ENCODE results near the gene MAN1A2. TPM values are rescaled to one million over a fixed set of nuclear protein-coding genes. Genes with fewer than 3 reads are reported as not detected.

The MAN1A2 gene
- total and polyA plus RNA-seq, 8 donors = 3.5 to 83.2 (median 17.0) TPM

DNA sequence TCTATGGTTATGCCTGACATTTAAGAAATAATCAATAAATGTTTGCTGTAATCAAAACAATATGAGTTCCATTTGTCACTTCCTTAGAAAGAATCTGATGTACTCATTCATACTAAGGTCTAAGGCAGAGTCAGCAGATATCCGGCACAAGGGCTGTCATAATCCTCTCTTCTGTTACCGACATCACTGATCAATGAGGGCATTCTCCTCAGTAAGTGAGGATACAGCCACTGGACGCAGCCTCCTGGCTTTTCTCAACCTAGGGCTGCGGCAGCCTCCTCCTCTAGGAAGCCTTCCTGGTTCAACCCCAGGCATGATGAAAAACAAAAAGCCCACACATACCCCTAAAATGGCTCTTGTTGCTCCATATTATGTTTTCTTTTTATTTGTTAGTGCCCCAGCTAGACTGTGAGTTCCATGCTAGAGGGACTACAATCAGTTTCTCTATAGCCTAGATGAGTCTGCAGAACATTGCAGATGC is 197.9 kb downstream of the MAN1A2 start:
- peaks cover 21 to 49% (median 36%) of the 10 kb centered on the region in 4 donors for H3K4me1 ChIP-seq
- H3K27ac ChIP-seq = peak overlapping the region in 1 of 5 donors; percentile 8
- no peak for TF ChIP-seq EP300 (IDR thresholded peaks at IDR 0.05)
- TF ChIP-seq, protein P1, sequence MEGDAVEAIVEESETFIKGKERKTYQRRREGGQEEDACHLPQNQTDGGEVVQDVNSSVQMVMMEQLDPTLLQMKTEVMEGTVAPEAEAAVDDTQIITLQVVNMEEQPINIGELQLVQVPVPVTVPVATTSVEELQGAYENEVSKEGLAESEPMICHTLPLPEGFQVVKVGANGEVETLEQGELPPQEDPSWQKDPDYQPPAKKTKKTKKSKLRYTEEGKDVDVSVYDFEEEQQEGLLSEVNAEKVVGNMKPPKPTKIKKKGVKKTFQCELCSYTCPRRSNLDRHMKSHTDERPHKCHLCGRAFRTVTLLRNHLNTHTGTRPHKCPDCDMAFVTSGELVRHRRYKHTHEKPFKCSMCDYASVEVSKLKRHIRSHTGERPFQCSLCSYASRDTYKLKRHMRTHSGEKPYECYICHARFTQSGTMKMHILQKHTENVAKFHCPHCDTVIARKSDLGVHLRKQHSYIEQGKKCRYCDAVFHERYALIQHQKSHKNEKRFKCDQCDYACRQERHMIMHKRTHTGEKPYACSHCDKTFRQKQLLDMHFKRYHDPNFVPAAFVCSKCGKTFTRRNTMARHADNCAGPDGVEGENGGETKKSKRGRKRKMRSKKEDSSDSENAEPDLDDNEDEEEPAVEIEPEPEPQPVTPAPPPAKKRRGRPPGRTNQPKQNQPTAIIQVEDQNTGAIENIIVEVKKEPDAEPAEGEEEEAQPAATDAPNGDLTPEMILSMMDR (IDR thresholded peaks at IDR 0.05) = no peak
- no peak for TF ChIP-seq POLR2A (IDR thresholded peaks at IDR 0.05)
- no peak for TF ChIP-seq POLR2AphosphoS5 (IDR thresholded peaks at IDR 0.05)
- no peak overlapping the region for H3K4me3 ChIP-seq
- no peak for DNase-seq
- no peaks in the 10 kb centered on the region for H3K36me3 ChIP-seq
- WGBS, 5 donors = 72 to 92% (median 87%) methylated on average over 4 of the region's 4 CpGs
- H3K27me3 ChIP-seq = no peaks in the 10 kb centered on the region
- H3K9me3 ChIP-seq = no peaks in the 10 kb centered on the region
- intact Hi-C loops (cut with DNase I; ENCODE audit: low total_unique reads) = no loop called here

DNA sequence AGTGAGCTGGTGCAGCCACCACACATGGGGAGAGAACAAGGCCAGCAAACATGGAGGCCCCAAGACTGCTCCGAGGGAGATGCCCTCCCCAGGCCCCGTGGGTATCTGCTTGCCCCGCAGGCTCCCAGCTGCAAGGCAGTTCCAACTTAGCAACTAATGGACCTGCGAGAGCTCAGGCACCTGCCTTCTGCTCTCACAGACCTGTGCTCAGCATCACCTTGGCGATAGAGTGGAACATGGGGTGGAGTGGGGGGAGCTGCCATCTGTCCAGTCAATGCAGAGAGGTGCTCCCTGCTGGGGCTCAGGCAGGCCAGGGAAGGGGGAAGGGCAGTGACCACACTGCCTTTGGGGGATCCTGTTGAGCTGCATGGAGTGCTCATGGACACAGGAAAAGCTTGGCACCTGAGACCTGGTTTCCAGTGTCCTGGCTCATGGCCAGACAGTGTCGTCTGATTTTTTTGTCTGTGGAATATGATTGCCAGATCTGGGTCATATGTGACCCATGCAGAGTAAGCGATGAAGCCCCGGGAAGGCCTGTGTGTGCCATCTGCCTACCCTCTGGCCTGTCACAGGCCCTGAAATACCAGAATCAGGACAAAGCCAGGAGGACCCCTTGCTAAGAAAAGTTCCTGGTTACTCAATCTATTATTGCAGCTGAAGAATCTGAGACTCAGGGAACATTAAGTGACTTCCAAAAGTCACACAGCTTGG is 198.7 kb downstream of the MAN1A2 start:
- no peaks in the 10 kb centered on the region for H3K27me3 ChIP-seq
- 62 to 85% (median 77%) methylated on average over 4 to 8 of the region's 8 CpGs for WGBS, 5 donors
- no peak overlapping the region for H3K4me3 ChIP-seq
- H3K4me1 ChIP-seq = peaks cover 21 to 48% (median 44%) of the 10 kb centered on the region in 4 donors
- H3K27ac ChIP-seq = no peak overlapping the region
- H3K9me3 ChIP-seq = no peaks in the 10 kb centered on the region
- DNase-seq = peak in 1 of 2 donors; percentile 65
- no peaks in the 10 kb centered on the region for H3K36me3 ChIP-seq
- TF ChIP-seq POLR2AphosphoS5 (IDR thresholded peaks at IDR 0.05) (no peak), POLR2A (IDR thresholded peaks at IDR 0.05) (no peak), EP300 (IDR thresholded peaks at IDR 0.05) (no peak)
- TF ChIP-seq, protein P1 (IDR thresholded peaks at IDR 0.05) = no peak
- intact Hi-C loops (cut with DNase I; ENCODE audit: low total_unique reads) = no loop called here

DNA sequence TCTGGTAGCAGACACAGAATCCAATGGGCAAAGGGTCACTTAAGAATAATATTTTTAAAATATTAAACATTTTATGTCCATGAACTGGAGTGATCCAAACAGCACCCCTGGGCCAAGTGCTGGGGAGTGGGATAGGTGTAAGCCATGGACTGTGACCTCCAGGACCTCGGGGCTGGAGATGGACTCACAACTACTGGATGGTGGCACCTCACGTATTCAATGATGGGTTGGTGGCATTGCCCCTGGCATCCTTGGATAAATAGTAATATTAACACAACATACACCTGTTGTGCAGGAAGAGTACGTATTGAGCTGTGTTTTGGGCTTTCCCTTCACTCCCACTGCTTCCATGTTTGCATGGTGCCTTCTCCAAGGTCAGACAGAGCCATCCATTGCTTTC is 199.3 kb downstream of the MAN1A2 start:
- Histone ChIP-seq H3K36me3 (no peaks in the 10 kb centered on the region), H3K4me1 (peaks cover 25 to 47% (median 44%) of the 10 kb centered on the region in 4 donors), H3K9me3 (no peaks in the 10 kb centered on the region), H3K27ac (no peak overlapping the region), H3K4me3 (no peak overlapping the region), H3K27me3 (no peaks in the 10 kb centered on the region)
- intact Hi-C loops (cut with DNase I; ENCODE audit: low total_unique reads) = no loop called here
- no peak for DNase-seq
- WGBS, 5 donors = 84 to 100% (median 91%) methylated on average over 3 of the region's 3 CpGs
- no peak for TF ChIP-seq POLR2A (IDR thresholded peaks at IDR 0.05)
- TF ChIP-seq, protein P1 (IDR thresholded peaks at IDR 0.05) = no peak
- TF ChIP-seq POLR2AphosphoS5 (IDR thresholded peaks at IDR 0.05) = no peak
- TF ChIP-seq EP300 (IDR thresholded peaks at IDR 0.05) = no peak

DNA sequence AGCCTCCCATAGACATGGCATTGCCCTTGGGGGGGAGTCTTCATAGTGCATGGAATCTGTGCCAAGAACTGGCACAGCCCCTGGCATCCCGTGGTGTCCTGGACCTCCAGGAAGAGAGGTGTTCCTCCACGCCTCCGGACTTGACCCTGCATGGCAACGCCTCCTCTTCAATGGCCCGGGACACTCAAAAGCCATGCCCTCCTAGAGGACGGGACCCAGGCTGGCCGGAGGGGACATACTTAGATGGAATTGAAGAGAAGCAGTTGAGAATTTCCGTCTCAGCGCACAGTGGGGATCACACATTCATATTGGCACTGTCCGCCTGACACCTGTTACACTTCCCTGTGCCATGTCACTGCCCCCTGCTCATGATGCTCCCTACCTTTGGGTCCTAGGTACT is 200.2 kb downstream of the MAN1A2 start:
- TF ChIP-seq POLR2A (IDR thresholded peaks at IDR 0.05) = no peak
- TF ChIP-seq POLR2AphosphoS5 (IDR thresholded peaks at IDR 0.05) = no peak
- TF ChIP-seq, protein P1 (IDR thresholded peaks at IDR 0.05) = no peak
- no peak for TF ChIP-seq EP300 (IDR thresholded peaks at IDR 0.05)
- H3K9me3 ChIP-seq = no peaks in the 10 kb centered on the region
- peaks cover 32 to 51% (median 44%) of the 10 kb centered on the region in 4 donors for H3K4me1 ChIP-seq
- no peak for DNase-seq
- intact Hi-C loops (cut with DNase I; ENCODE audit: low total_unique reads) = no loop called here
- H3K27me3 ChIP-seq = no peaks in the 10 kb centered on the region
- H3K36me3 ChIP-seq = no peaks in the 10 kb centered on the region
- no peak overlapping the region for H3K27ac ChIP-seq
- WGBS, 5 donors = 92 to 97% (median 96%) methylated on average over 10 of the region's 10 CpGs
- no peak overlapping the region for H3K4me3 ChIP-seq
